ENCODE data around the gene MSANTD7.
"Not testable (repeated sequence)": the region's sequence is repeated elsewhere in the genome, so short reads cannot be mapped to it uniquely, and the experiment has no call there.

MSANTD7 gene, protein sequence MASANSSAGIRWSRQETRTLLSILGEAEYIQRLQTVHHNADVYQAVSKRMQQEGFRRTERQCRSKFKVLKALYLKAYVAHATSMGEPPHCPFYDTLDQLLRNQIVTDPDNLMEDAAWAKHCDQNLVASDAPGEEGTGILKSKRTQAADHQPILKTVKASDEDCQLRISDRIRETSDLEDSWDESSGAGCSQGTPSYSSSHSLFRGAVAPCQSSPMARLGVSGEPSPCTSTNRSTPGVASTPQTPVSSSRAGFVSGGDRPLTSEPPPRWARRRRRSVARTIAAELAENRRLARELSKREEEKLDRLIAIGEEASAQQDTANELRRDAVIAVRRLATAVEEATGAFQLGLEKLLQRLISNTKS
- total RNA-seq, result 31.2 to 49.1 (median 37.6) reads per million in 3 experiments

DNA sequence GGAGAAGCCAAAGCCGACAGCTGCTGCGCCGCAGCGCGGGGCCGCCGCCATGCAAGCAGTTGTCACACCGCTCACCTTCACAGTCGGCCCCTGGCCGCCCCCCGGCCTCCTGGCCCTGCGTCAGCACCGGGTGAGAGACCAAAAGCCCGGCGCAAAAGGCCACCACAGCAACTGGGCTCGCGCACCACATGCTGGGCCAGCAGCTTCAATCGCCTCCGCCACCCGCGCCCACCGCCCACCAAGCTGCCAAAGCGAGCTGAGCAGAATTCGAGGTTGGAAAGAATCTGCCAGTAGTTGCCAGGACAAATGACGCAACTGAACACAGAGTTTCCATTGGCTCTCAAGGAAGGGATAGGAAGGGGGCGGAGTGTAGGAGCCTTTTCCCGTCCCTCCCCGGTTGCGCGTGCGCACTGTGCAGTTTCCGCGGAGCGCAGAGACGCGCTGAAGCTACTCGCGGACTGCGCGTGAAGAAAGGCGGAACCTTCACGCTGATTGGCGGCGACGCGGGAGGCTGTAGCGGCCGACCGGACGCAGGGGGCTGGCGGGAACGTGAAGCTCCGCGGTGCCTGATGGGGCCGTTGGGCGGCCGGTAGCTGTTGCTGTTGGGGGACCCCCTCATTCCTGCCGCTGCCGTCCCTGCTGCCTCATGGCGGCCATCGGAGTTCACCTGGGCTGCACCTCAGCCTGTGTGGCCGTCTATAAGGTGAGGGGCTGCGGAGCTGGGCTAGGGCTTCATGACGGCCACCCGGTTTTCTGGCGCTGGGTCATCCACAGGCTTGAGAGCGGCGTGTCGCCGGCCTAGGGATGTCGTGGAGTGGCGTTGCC is at the start of gene MSANTD7, which contains the start of the genes CDNF and HSPA14:
Gene MSANTD7 (plus strand): TSS at position 550 of the 825 bp plus-strand sequence. CDS start 3,979 bp downstream, outside the sequence.
Gene CDNF (minus strand): TSS at position 281 of the 825 bp plus-strand sequence. CDS start 91 bp downstream, at position 190.
Gene HSPA14 (plus strand): TSS at position 550 of the 825 bp plus-strand sequence. CDS start 97 bp downstream, at position 647.
- DNase-seq, result peak; percentile 99

DNA sequence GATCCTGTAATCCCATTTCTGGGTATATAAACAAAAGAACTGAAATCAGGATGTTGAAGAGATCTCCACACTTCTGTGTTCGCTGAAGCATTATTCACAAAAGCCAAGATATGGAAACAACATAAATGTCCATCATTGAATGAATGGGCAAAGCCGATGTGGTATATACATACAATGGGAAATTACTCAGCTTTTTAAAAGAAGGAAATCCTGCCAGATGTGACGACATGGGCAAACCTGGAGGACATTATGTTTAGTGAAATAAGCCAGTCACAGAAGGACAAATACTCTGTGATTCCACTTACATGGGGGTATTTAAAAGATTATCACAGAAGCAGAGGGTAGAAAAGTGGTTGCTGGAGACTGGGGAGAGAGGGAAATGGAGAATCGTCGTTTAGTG is 39.5 kb upstream of the MSANTD7 start:
- DNase-seq, result no peak

DNA sequence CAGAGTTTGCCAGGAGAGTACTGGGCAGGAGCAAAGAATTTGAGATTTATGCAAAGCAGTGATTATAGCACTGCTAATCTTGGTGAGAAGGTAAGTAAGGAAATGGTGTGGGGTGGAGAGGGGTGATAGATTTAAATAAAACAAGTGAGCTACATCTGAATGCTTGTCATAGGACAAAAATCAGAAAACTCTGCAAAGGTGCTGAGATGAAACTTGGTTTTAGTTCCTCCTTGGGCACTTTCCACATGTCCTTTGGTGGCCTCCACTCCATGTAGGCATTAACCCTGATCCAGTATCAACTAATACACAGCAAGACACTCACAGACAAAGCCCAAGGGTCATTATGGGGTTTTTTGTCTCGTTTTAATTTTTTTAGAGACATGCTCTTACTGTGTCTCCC is 37.7 kb upstream of the MSANTD7 start:
- no peak for DNase-seq

DNA sequence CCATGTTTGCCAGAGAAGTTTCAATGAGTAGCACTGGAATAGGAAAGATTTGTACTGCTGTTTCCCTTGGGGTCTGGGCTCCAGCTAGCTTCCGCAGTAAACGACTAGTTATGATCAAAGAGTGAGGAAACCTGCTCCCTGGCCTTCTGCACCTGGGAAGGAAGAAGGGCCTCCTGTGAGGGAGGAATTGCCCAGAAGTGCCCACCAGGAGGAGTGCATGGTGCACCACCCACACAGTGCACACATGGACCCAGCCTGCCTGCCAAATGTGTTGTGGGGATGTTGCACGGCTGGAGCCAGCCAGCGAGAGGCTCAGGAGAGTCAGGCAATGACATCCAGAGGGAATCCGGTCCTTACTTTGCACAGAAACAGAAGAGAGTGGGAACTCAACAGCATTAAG is 36.4 kb upstream of the MSANTD7 start:
- DNase-seq, result no peak

DNA sequence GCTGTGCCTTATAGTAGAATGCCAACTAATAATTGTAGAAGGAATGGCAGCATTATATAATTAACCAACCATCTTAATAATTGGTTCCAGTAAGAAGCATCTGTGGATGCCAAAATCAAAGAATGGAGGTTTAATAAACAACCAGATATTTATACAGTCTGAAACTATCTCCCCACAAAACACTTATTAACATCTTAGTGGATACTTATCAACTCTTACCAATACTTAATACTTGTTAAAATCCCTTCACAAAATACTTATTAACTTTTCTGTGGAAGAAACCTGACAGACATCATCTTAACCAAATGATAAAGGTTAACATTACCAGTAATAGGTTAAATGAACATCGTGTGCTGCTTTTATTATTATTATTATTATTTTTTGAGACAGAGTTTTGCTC is 34.3 kb upstream of the MSANTD7 start:
- DNase-seq, result no peak

DNA sequence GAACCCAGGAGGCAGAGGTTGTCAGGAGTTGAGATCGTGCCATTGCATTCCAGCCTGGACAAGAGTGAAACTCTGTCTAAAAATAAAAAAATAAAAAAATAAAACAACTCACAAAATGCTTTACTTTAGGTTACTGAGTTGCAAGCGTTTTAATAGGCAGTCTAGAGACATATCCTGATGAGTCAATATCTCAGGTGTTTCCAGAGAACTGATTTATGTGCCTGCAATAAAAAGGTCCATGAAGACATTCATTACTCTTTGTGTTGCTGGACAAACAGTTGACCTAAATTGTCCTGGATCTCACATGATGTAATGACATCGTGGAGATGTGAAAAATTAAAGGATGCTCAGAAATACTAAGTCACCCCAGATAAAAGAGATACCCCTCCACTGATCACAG is 31.8 kb upstream of the MSANTD7 start:
- DNase-seq, result no peak

DNA sequence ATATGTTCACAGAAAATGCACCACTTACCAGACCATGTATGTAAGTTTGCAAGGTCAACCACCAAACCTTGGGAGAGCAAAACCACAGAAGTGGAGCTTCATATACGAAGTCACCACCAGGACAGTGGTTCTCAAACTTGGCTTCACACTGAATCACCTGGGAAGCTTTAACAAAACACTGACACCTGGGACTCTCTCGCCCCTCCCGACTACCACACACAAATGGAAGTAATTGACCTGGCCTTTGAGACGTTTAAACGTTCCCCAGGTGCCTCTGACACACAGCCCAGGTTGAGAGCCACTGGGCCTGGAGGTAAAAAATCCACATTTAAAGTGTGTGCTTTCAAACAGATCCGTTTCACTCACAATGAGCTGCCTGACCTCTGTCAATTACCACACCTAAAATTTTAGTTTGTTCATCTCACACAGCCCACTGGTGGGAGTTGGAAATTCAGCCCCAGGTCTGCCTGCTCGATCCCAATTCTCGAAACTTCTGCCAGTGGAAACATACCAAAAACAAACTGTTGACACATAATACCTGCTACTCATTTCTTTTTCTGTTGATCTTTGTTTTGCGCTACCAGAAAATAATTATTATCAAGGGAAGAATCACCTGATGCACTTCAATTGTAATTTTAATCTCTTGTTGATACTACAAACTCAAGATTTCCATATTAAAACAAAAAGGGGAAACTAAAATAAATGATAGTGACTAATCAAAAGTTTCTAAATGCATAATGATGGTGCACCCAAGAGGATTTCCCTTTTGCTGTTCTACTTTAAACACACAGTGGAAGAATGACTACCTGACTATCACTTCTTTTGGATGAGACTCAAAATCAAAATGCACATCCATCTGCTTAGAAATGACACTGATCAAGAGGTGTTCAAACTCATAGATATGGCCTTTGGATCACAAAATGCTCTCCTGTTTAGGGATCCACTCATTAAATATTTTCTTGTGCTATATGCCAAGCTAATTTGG is 26.8 kb upstream of the MSANTD7 start:
- no peak for DNase-seq

DNA sequence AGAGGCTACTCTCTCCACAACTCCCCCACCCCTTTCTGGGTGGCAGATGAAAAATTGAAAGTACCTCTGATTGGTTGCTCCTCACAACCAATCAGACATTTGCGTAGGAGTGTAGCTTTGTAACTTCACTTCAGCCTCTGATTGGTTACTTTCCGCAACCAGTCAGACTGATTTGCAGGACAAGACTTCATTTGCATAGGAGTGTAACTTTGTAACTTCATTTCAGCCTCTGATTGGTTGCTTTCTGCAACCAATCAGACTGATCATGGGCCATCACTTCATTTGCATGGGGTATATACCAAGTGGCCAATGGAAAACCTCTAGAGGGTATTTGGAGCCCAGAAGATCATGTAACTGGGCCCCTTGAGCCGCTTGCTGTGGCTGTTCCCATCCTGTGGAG is 25.8 kb upstream of the MSANTD7 start:
- no peak for DNase-seq

DNA sequence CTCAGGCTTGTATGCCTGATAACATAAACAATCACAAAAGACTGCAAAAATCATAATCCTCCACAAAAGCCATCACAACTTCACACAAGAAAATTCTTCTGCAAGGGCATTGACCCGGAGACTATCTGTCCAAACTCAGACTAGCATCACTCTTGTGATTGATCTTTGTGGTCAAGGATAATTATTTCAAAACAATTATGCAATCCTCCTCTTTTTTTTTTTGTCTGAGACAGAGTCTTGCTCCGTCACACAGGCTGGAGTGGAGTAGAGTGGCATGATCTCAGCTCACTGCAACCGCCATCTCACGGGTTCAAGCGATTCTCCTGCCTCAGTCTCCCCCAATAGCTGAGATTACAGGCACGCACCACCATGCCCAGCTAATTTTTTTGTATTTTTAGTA is 22.4 kb upstream of the MSANTD7 start:
- DNase-seq, result no peak

DNA sequence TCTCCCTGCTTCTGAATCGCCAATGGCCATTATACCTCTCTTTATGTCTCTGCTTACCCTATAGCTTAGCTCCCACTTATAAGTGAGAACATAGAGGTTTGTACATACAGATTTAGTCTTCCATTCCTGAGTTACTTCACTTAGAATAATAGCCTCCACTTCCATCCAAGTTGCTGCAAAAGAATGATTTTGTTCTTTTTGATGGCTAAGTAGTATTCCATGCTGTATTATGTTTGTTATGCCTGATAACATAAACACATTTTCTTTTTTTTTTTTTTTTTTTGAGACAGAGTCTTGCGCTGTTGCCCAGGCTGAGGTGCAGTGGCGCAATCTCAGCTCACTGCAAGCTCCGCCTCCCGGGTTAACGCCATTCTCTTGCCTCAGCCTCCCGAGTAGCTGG is 21.4 kb upstream of the MSANTD7 start:
- DNase-seq, result not testable (repeated sequence)

DNA sequence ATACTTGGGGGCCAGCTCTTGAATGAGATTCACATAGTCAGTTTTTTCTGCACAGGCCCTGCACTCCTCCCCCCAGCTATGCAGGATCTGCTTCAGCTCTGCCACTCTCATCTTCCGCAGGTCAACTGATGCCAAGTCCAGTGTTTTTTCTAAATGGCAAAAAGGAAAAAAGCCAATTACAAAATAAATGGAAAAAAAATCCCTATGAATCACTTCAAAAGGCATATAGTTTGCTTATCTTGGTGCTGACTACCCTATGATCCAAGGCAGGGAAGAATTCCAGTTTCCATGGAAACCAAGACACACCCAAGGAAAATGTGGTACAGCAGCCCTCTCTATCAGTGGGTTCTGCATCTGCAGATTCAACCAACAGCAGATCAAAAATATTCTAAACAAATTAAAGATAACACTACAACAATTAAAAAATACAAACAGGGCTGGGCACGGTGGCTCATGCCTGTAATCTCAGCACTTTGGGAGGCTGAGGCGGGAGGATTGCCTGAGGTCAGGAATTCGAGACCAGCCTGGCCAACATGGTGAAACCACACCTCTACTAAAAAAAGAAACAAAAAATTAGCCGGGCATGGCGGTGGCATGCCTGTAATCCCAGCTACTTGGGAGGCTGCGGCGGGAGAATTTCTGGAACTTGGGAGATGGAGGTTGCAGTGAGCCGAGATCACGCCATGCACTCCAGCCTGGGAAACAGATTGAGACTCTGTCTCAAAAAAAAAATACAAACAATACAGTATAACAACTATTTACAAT is 17.9 kb upstream of the MSANTD7 start:
- no peak for DNase-seq

DNA sequence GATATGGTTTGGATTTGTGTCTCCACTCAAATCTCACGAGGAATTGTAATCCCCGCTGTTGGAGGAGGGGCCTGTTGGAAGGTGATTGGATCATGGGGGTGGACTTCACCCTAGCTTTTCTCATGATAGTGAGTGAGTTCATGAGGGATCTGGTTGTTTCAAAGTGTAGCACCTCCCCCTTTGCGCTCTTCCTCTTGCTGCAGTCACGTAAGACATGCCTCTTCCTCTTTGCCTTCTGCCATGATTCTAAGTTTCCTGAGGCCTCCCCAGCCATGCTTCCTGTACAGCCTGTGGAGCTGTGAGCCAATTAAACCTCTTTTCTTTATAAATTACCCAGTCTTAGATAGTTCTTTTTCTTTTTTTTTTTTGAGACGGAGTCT is 17.3 kb upstream of the MSANTD7 start:
- DNase-seq, result no peak

DNA sequence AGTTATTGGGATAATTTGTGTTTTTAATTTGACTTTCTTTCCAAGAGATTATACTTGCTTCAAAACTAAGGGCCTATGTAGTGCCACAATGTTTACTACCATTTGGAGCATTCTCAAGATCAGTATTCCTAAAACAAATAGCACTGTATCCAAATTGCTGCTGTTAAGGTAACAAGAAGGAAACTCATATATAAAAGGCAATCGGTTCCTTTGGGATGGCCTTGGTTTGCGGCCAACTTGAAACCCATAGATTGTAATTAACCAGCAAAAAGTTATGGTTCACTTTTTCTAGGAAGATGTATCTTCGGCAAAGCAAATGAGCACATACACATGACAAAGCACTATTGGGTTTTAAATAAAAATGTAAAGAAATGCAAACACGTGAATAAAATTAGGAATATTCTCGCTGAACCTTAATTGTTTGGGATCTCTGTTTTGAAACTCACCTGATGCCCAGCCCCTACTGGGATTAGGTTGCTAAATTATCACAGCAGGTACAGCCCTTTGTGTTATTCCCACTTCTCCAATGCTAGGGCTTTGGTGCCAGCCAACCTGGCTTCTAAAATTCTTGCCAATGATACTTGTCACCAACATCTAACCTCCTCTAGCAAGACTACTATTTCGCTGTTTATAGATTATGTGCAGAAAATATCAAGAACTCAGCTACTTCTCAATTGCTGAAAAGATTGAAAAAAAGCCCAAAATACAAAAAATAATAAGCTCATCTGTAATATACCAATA is 16.3 kb upstream of the MSANTD7 start:
- DNase-seq, result no peak

DNA sequence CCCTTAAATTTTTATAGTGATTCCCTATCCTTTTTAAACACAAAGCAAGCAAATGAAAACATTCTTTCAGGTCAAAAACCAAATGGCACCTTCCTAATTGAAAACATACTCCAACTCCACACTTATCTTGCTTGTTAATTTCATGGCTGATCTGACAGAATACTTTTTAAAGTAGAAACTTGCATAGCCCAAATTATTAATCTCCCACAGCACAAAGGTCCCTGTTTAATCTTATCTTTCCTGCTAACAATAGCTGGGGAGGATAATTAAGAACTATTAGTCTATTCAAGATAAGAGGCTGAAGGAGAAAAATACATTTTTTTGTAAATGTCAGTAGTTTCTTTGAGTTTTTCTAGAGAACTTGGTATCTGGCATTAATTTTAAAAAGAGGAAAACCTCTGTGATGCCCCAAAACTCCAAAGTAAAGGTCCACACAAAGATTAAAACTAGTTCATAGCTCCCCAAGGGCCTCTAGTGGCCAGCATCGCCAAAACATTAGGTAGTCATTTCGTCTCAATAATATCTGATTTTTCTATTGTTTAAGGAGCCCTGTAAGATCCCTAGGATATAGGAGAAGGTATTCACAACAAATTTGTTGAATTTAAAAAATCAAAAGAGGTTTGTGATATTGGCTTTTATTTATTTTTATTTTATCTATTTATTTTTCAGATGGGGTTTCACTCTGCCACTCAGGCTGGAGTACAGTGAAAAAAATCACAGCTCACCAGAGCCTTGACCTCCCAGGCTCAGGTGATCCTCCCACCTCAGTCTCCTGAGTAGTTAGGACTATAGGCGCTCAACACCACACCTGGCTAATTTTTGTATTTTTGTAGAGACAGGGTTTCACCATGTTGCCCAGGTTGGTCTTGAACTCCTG is 15.0 kb upstream of the MSANTD7 start:
- peak; percentile 28 for DNase-seq

DNA sequence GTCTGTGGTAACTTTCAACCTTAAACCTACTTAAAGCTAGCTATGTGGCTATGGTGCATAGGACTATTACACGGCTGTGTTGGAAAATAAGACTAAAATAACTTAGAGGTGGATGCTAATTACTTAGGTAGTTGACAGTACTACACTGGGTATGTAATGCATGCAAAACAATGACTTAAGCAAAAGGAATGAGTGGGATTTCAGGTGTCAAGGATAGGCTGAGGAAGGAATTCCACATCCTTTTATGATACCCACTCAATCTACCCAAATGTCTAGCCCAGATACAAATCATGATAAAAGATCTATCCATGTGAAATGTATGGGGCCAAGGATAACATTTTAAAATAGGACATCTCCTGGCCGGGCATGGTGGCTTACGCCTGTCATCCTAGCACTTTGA is 14.1 kb upstream of the MSANTD7 start:
- no peak for DNase-seq

DNA sequence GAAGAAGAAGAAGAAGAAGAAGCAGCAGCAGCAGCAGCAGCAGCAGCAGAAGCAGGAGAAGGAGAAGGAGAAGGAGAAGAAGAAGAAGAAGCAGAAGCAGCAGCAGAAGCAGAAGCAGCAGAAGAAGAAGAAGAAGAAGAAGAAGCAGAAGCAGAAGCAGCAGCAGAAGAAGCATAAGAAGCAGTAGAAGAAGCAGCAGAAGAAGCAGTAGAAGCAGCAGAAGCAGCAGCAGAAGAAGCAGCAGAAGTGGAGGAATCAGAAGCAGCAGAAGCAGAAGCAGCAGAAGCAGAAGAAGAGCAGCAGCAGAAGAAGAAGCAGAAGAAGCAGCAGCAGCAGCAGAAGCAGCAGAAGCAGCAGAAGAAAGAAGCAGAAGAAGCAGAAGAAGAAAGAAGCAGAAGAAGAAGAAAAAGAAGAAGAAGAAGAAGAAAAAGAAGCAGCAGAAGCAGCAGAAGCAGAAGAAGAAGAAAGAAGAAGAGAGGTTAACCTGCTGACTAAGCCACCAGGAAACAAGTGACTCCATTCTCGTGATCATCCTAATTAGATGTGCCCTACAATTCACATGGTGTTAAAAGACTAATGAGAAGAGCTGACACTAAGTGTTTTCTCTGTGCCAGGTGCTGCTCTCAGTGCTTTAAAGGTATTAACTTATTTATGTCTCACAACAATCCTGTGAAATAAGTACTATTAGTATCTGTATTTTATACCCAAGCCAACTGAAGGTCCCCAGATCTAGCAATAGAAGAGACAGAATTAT is 11.9 kb upstream of the MSANTD7 start:
- no peak for DNase-seq

DNA sequence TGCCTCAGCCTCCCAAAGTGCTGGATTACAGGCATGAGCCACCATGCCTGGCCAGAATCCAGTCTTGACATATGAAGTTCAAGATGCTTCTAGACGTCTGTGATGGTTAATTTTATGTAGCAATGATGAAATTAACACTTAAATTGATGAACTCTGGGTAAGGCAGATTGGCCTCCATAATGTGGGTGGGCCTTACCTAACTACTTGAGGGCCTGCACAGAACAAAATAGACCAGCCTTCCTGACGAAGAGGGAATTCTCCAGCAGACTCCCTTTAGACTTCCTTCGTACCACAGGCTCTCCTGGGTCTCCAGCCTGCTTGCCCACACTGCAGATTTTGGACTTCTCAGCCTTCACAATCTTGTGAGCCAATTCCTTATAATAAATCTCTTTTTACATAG is 5.0 kb upstream of the MSANTD7 start:
- no peak for DNase-seq

DNA sequence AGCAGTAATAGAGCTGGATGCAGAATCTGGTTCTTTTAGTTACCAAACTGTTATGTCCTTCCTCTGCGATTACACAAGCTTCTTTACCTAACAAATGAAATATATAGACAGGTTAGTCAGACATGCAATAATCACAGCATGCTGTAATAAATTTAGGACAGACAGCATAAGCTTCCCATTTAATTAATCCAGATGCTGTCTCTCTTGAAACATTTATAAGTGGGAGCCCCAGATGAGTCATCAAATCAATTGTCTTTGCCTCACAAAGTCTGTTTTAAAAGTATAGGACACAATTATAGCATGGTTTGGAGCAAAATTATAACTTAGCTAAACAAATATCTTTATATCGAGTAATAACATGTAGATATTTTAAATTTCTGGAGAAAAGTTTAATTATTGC is 1.9 kb upstream of the MSANTD7 start:
- no peak for DNase-seq

All from central memory CD4-positive, alpha-beta T cell (primary cell).